Endothelial cell of umbilical vein (primary cell): ENCODE data around the gene SMARCE1. TPM values are rescaled to one million over a fixed set of nuclear protein-coding genes. Genes with fewer than 3 reads are reported as not detected.

Source experiments
- BruUV-seq: library from RNA; stranded (reverse); fragments of 400-500 nt; replicated peaks from 2 replicates; lab custom pipeline; 2021; lab: Mats Ljungman, UMichigan
- CTCF ChIA-PET: fragments of 300-600, 350-600 bp; sonication (Branson Sonifier 250); formaldehyde crosslinking; loops from one replicate; lab custom pipeline; 2021; ENCODE audit warnings: antibody characterized with exemption, inconsistent platforms; lab: Charles Lee
- POLR2A ChIA-PET: fragments of 300-600, 350-600 bp; sonication (Branson Sonifier 250); formaldehyde crosslinking; loops from one replicate; lab custom pipeline; 2021; ENCODE audit warnings: antibody characterized with exemption, inconsistent platforms; lab: Charles Lee
- DNase-seq: peaks from one replicate; pipeline ENCODE4 v3.0.0-alpha.2; 2011; ENCODE audit warnings: low read depth, low spot score
- FAIRE-seq: peaks from 2 replicates; lab custom pipeline; 2011; peaks lifted over from hg19 to GRCh38; lab: Jason Lieb, UNC
- H2AFZ ChIP-seq: 2 replicates; pipeline ENCODE4 v1.6.0; 2012; ENCODE audit warnings: low read depth, low read length, control low read depth, inconsistent platforms
- H3K27ac ChIP-seq: 2 replicates; pipeline ENCODE4 v1.5.1; 2011; ENCODE audit warnings: low read depth, mild to moderate bottlenecking, control low read depth, low read length, moderate library complexity; ENCODE audit not compliant: insufficient read depth
- H3K27me3 ChIP-seq, 2 experiments: 2 replicates each; pipeline versions ENCODE4 v1.6.0 to v1.6.1; 2011; ENCODE audit warnings: low read length in 2 of 2, mixed read lengths in 1 of 2; ENCODE audit not compliant: control insufficient read depth in 2 of 2, insufficient read depth in 2 of 2
- H3K36me3 ChIP-seq, 2 experiments: 2 replicates in 1 of 2; 3 replicates in 1 of 2; pipeline ENCODE4 v1.5.1; 2011; ENCODE audit warnings: low read length in 2 of 2, mild to moderate bottlenecking in 1 of 2, moderate library complexity in 1 of 2; ENCODE audit not compliant: control insufficient read depth in 2 of 2, insufficient read depth in 2 of 2; ENCODE audit errors: extremely low read depth in 1 of 2
- H3K4me1 ChIP-seq: 3 replicates; pipeline ENCODE4 v1.5.1; 2011; ENCODE audit warnings: mild to moderate bottlenecking, low read length; ENCODE audit not compliant: control insufficient read depth, insufficient read depth; ENCODE audit errors: extremely low read depth
- H3K4me2 ChIP-seq: 2 replicates; pipeline ENCODE4 v1.6.1; 2011; ENCODE audit warnings: low read length, control low read depth, mixed read lengths; ENCODE audit not compliant: insufficient read depth
- H3K4me3 ChIP-seq, 3 experiments: fragments of 200-600 bp in 1 of 3; sonication (generic), shearing (Covaris generic) in 1 of 3; replicated peaks in 1 of 3; 2 replicates each; pipeline ENCODE4 v1.5.1; 2011 to 2016; ENCODE audit warnings: control low read depth in 3 of 3, low read length in 3 of 3, mild to moderate bottlenecking in 2 of 3, inconsistent platforms in 1 of 3, low read depth in 1 of 3, moderate library complexity in 1 of 3; ENCODE audit not compliant: insufficient read depth in 1 of 3
- H3K79me2 ChIP-seq: 2 replicates; pipeline ENCODE4 v1.6.0; 2012; ENCODE audit warnings: low read length, inconsistent platforms; ENCODE audit not compliant: control insufficient read depth, insufficient read depth
- H3K9ac ChIP-seq: replicated peaks from 2 replicates; pipeline ENCODE3; 2011; ENCODE audit warnings: low read length, control low read depth; ENCODE audit not compliant: insufficient read depth; ENCODE audit errors: extremely low read depth
- H3K9me1 ChIP-seq: replicated peaks from 3 replicates; pipeline ENCODE4 v1.6.0; 2011; ENCODE audit warnings: mild to moderate bottlenecking, low read length; ENCODE audit not compliant: control insufficient read depth, insufficient read depth; ENCODE audit errors: extremely low read depth
- H3K9me3 ChIP-seq: replicated peaks from 2 replicates; pipeline ENCODE4 v1.5.1; 2012; ENCODE audit warnings: low read length, inconsistent platforms; ENCODE audit not compliant: control insufficient read depth, insufficient read depth
- H4K20me1 ChIP-seq: replicated peaks from 2 replicates; pipeline ENCODE3; 2011; ENCODE audit warnings: mild to moderate bottlenecking, low read length; ENCODE audit not compliant: control insufficient read depth, insufficient read depth; ENCODE audit errors: extremely low read depth
- CTCF ChIP-seq, 2 donors: IDR thresholded peaks; 1 replicate in 1 of 2; 2 replicates in 1 of 2; pipeline ENCODE4 v1.5.1; 2011; ENCODE audit warnings: low read length in 2 of 2, mild to moderate bottlenecking in 2 of 2, moderate library complexity in 2 of 2, control low read depth in 1 of 2, inconsistent platforms in 1 of 2, low read depth in 1 of 2; ENCODE audit not compliant: insufficient read depth in 1 of 2; ENCODE audit errors: extremely low read depth in 1 of 2
- EZH2 ChIP-seq: IDR thresholded peaks from 2 replicates; pipeline ENCODE4 v1.6.1; 2012; ENCODE audit warnings: borderline replicate concordance, low read depth, mild to moderate bottlenecking, moderate library complexity, low read length, inconsistent platforms; ENCODE audit not compliant: severe bottlenecking
- JUN ChIP-seq: IDR thresholded peaks from 2 replicates; pipeline ENCODE4 v1.6.1; 2011; ENCODE audit warnings: borderline replicate concordance, low read depth; ENCODE audit not compliant: insufficient read length, insufficient read depth
- MYC ChIP-seq: IDR thresholded peaks from one replicate; pipeline ENCODE4 v1.6.1; 2011; ENCODE audit warnings: mild to moderate bottlenecking, low read depth, low read length
- POLR2A ChIP-seq: IDR thresholded peaks from 2 replicates; pipeline ENCODE4 v1.6.1; 2012; ENCODE audit warnings: low read depth, mild to moderate bottlenecking, control low read depth, low read length
- POLR2AphosphoS5 ChIP-seq: IDR thresholded peaks from 2 replicates; pipeline ENCODE4 v1.6.1; 2012; ENCODE audit warnings: low read depth, mild to moderate bottlenecking, control low read depth, low read length, moderate library complexity; ENCODE audit not compliant: insufficient read depth
- dilution Hi-C: fragments of 300-500 bp; cut with MboI; formaldehyde crosslinking; loops from one replicate; pipeline ENCODE4 v1.15.0; 2019; ENCODE audit warnings: low sequenced_read_pairs; ENCODE audit not compliant: extremely low pct_ligation_motif_present
- intact Hi-C: fragments of 100-400 bp; cut with micrococcal nuclease; formaldehyde crosslinking; loops from one replicate; pipeline ENCODE4 v1.10.0; 2022
- polyA plus RNA-seq, 4 experiments: library from polyadenylated mRNA; depleted of rRNA in 3 of 4; stranded (reverse) in 3 of 4; unstranded in 1 of 4; fragments of >200 nt; gene quantifications; 2 replicates each; pipeline versions ENCODE4 v1.2.1 to v1.2.3, GENCODE V29; 2011 to 2012; ENCODE audit warnings: missing spikeins in 1 of 4
- total RNA-seq: library from RNA; stranded (reverse); gene quantifications from 2 replicates; pipeline ENCODE4 v1.2.3, GENCODE V29; 2021

Gene SMARCE1
- total and polyA plus RNA-seq, 2 donors (not counting 3 experiments of a cell fraction or from before 2014, with no cell fraction given): 28.4 to 127 TPM

- H3K27me3 ChIP-seq: peaks cover 9 to 13% of the 10 kb centered on the region in 2 experiments
- no peak overlapping the region for H2AFZ ChIP-seq
- ChIA-PET CTCF (interaction anchor here (0.7 to 3.5 kb wide), 18 partner anchors 10 to 1047 kb away, joined by 3 to 22 read pairs (median 4); no protein-coding TSS in a partner anchor), POLR2A (no interaction called here)
- TF ChIP-seq EZH2 (no peak), POLR2A (no peak), POLR2AphosphoS5 (no peak), MYC (no peak), JUN (no peak), CTCF (IDR thresholded peaks at IDR 0.05; ENCODE audit: extremely low read depth in 1 of 2, insufficient read depth in 1 of 2, low read depth in 1 of 2, low read length in 2 of 2) (no peak)
- no peaks in the 10 kb centered on the region for H4K20me1 ChIP-seq
- no peaks in the 10 kb centered on the region for H3K9me1 ChIP-seq
- FAIRE-seq (no peak), DNase-seq (no peak)
- dilution Hi-C loops (no loop called here), intact Hi-C loops (loop anchor here (1.0 kb wide), 1 partner anchor 175 kb away; no protein-coding TSS in a partner anchor)
- H3K79me2 ChIP-seq: no peaks in the 10 kb centered on the region
- BruUV-seq: no TSS peak
- H3K27ac ChIP-seq: no peak overlapping the region
- no peak overlapping the region for H3K9ac ChIP-seq
- no peaks in the 10 kb centered on the region for H3K36me3 ChIP-seq
- H3K4me2 ChIP-seq: no peak overlapping the region
- no peaks in the 10 kb centered on the region for H3K4me1 ChIP-seq
- H3K4me3 ChIP-seq: no peak overlapping the region
- H3K9me3 ChIP-seq: no peaks in the 10 kb centered on the region
These were observed 31.7 kb downstream of the SMARCE1 start for GRCh38 chr17:40615841-40616476.
